ENCODE data around the gene CYTL1. TPM values are rescaled to one million over a fixed set of nuclear protein-coding genes. Genes with fewer than 3 reads are reported as not detected.

CYTL1 gene
- total RNA-seq, 1 donor: 1.3 TPM

DNA sequence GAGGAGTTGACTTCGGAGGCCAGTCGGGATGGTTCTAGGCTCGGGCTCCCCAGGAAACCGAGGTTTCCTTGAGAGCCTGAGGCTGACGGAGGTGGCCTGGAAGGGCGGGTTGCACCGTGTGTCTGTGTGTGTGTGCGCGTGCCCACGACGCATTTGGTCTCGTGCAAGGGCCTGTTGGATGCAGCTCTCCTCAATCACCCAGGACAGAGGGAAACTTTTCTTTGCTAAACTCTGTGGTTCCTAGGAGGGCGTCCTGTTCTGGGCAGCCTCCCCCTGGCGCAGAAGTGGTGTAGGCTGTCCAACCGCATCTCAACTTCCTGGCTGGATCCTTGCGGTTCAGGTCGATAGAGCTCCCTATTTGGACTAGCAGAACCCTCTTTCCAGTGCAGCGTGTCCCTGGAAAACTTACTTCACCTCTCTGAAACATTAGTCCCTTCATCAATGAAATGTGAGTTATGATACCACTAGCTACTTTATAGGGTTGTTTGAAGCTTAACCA lies 33.0 kb upstream of the CYTL1 start:
- H3K4me3 ChIP-seq (ENCODE audit: low read depth, low read length): peak overlapping the region; percentile 58
- TF ChIP-seq, protein P1, sequence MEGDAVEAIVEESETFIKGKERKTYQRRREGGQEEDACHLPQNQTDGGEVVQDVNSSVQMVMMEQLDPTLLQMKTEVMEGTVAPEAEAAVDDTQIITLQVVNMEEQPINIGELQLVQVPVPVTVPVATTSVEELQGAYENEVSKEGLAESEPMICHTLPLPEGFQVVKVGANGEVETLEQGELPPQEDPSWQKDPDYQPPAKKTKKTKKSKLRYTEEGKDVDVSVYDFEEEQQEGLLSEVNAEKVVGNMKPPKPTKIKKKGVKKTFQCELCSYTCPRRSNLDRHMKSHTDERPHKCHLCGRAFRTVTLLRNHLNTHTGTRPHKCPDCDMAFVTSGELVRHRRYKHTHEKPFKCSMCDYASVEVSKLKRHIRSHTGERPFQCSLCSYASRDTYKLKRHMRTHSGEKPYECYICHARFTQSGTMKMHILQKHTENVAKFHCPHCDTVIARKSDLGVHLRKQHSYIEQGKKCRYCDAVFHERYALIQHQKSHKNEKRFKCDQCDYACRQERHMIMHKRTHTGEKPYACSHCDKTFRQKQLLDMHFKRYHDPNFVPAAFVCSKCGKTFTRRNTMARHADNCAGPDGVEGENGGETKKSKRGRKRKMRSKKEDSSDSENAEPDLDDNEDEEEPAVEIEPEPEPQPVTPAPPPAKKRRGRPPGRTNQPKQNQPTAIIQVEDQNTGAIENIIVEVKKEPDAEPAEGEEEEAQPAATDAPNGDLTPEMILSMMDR (IDR thresholded peaks at IDR 0.05; ENCODE audit: insufficient read depth, low read depth, low read length): no peak
- DNase-seq (ENCODE audit: low read depth): no peak

DNA sequence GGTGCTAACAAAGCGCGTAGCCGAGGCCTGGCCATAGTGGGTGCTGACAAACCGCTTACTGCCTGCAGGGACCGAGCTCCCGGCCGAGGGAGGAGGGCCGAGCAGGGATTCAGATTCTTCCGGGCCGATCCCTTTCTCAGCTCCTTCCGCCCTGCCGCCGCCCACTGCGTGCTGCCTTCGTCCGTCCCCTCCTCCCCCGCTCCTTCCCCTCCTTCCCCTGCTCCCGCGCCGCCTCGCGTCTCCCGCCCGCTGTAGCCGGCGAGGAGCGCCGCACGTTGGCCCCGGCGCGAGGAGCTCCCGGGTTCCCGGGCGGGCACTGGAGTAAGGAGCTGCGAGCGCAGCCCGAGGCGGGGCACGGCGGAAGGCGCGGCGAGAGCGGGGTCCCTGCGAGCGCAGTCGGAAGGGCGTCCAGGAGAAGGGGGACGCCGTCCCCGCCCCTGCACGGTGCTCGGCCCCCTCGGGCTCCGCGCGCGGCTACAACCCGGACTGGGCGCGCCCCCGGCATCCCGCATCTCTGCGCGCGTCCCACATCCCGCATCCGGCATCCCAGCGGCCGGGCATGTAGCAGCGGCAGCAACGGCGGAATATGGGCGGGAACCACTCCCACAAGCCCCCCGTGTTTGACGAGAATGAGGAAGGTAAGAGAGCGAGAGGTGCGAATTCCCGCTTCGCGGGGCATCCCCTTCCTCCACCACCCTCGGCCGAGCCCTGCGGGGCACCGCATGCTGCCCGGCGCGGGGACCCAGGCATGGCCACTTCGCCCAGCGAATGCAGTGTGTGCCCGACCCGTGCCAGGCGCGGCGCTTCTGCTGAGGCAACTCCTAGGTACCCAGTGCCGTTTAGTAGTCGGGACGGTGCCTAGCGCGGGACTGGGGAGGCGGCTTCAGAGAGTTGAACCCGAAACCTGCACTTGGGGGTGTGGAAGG lies 32.3 kb upstream of the CYTL1 start, which contains the start of gene STK32B:
Gene STK32B, plus strand, starts transcription at position 203 of the 926 bp plus-strand sequence.
- peak within 1 kb of the TSS; percentile 58 for H3K4me3 ChIP-seq (ENCODE audit: low read depth, low read length)
- DNase-seq (ENCODE audit: low read depth): peak; percentile 74
- TF ChIP-seq, protein P1 (IDR thresholded peaks at IDR 0.05; ENCODE audit: insufficient read depth, low read depth, low read length): no peak

- peak; percentile 81 for DNase-seq (ENCODE audit: low read depth)
- peak overlapping the region; percentile 58 for H3K4me3 ChIP-seq (ENCODE audit: low read depth, low read length)
- TF ChIP-seq, protein P1 (IDR thresholded peaks at IDR 0.05; ENCODE audit: insufficient read depth, low read depth, low read length): peak; percentile 80
These were observed 31.4 kb upstream of the CYTL1 start for GRCh38 chr4:5050520-5051277.

DNA sequence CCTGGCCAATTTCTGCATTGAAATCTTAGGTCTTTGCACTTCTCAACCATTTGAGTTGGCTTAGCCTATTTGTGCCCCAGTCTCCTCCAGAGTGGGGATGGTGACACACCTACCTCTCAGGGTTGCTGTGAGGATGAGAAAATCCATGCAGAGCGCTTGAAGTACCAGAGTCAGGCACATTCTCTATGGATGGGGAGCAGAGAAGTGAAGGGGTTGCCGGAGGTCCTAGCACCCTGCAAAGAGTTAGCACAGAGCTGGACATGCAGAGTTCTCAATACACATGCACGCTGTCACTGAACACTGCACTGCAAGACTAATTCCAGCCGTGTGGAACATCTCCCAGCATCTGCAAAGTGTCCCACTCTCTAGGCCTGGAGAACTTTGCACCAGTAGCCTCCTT lies 29.5 kb upstream of the CYTL1 start:
- no peak overlapping the region for H3K4me3 ChIP-seq (ENCODE audit: low read depth, low read length)
- TF ChIP-seq, protein P1 (IDR thresholded peaks at IDR 0.05; ENCODE audit: insufficient read depth, low read depth, low read length): no peak
- DNase-seq (ENCODE audit: low read depth): no peak

- DNase-seq (ENCODE audit: low read depth): peak; percentile 30
- TF ChIP-seq, protein P1 (IDR thresholded peaks at IDR 0.05; ENCODE audit: insufficient read depth, low read depth, low read length): no peak
- no peak overlapping the region for H3K4me3 ChIP-seq (ENCODE audit: low read depth, low read length)
These were observed 25.8 kb upstream of the CYTL1 start for GRCh38 chr4:5045097-5045496.

GRCh38 chr4:5044341-5044740 lies 25.1 kb upstream of the CYTL1 start:
- no peak overlapping the region for H3K4me3 ChIP-seq (ENCODE audit: low read depth, low read length)
- no peak for DNase-seq (ENCODE audit: low read depth)
- TF ChIP-seq, protein P1 (IDR thresholded peaks at IDR 0.05; ENCODE audit: insufficient read depth, low read depth, low read length): no peak

Data from fibroblast of villous mesenchyme (primary cell).